GM20431 (cell line): Measurements from ENCODE around the gene MCOLN3.
"Not testable (repeated sequence)": the region's sequence is repeated elsewhere in the genome, so short reads cannot be mapped to it uniquely, and the experiment has no call there.

Source experiments
- in situ Hi-C: fragments of 300-500 bp; cut with MseI, MboI; formaldehyde crosslinking; loops from one replicate; pipeline ENCODE4 v1.15.0; 2020; ENCODE audit warnings: low sequenced_read_pairs; ENCODE audit not compliant: unreplicated experiment

MCOLN3 gene

DNA sequence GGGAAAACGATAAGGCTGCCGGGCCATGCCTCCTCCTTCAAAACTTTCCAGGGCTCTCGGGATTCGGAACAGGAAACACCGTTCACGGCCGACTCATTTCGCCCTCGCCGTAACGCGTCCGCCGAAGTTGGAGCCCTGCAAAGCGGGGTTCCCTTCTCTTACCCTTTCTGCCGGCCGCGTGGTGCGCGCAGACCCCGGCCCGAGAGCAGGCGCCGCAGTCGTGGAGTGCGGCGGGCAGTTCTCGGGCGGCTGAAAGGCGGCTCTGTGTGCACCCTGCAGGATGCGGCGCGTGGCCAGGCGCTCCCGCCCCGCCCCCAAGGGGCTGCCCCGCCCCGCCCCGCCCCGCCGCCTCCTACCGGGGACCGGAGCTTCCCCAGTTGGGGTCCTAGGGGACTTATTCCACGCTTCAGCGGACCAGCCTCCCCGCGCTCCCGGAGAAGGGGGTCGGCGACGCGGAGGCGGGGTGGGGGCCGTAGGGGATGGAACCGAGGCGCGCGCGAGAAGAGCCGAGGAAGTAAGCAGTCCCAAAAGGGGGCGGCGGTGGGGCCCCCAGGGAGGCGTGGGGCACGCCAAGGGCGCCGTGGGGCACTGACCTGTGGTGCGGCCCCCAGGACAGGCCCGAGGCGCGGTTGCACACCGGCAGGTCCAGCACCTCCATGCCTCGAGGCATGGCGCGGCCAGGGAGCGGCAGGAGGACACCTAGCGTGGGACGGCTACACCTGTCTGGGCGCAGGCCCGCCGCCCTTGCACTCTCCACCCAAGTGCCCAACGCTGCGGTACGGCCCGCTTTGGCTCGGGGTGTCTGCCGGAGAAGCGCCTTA is 51.2 kb downstream of the MCOLN3 start, which contains the start of gene MCOLN2:
MCOLN2 (minus strand) TSS at position 268 of the 821 bp plus-strand sequence; CDS start at position 27, 241 bp downstream.
- in situ Hi-C loops: no loop called here

GRCh38 chr1:84995484-84996334 is 52.6 kb downstream of the MCOLN3 start:
- in situ Hi-C loops: no loop called here

- in situ Hi-C loops: no loop called here
Observed at GRCh38 chr1:84991097-84991920, 57.0 kb downstream of the MCOLN3 start.

- in situ Hi-C loops: no loop called here
Observed at GRCh38 chr1:84988588-84988987, 59.7 kb downstream of the MCOLN3 start.

DNA sequence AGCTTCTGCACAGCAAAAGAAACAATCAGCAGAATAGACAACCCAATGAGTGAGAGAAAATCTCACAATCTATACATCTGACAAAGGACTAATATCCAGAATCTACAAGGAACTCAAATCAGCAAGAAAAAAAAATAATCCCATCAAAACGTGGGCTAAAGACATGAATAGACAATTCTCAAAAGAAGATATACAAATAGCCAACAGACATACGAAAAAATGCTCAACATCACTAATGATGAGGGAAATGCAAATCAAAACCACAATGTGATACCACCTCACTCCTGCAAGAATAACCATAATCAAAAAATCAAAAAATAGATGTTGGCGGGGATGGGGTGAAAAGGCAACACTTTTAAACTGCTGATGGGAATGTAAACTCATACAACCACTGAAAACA is 61.7 kb downstream of the MCOLN3 start:
- in situ Hi-C loops: not testable (repeated sequence)

DNA sequence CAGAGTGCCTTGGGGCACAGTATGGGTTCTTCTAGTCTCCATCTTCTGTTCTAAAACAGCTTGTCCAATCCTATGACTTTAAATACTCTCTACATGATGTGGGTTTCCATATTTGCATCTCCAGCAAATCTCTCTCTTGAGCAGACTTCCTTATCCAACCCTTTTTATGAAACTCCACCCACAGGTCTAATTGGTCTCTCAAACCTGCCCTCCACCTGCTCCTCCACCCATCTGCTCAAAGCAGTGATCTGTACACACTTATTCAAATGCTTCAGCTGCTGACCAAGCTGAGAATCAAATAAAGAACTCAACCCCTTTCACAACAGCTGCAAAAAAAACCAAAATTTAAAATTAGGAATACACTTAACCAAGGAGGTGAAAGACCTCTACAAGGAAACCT is 62.9 kb downstream of the MCOLN3 start:
- in situ Hi-C loops: no loop called here

- in situ Hi-C loops: no loop called here
Observed at GRCh38 chr1:84982395-84982794, 65.9 kb downstream of the MCOLN3 start.

GRCh38 chr1:84975035-84975434 is 73.3 kb downstream of the MCOLN3 start:
- in situ Hi-C loops: no loop called here

DNA sequence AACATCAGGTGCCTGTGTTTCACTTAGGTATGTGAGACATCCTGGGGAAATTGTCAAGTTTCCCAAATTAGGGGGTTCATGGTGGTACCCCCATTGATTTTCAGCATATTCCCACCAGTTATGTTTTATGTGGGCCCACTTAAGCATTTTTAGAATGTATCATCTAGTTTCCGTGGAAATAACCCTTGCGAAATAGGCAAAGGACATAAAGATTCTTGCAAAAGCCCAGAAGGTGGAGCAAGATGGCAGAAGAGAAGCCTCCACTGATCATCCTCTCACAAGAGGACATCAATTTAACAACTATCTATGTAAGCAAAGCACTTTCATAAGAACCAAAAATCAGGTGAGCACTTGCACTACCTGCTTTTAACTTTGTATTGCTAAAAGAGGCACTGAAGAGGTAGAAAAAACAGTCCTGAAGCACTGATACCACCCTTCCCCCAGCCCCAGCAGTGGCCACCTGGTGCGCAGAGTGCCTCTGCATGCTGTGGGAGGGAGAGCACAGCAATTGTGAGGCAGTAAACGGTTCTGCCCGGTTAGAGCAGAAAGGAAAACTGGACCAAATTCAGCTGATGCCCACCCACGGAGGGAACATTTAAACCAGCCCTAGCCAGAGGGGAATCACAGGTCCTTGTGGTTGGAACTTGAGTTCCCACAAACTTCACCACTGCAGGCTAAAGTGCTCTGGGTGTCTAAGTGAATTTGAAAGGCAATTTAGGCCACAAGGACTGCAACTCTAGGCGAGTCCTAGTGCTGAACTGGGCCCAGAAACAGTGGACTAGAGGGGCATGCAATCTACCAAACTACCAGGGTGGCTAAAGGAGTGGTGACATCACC is 74.6 kb downstream of the MCOLN3 start:
- in situ Hi-C loops: no loop called here

DNA sequence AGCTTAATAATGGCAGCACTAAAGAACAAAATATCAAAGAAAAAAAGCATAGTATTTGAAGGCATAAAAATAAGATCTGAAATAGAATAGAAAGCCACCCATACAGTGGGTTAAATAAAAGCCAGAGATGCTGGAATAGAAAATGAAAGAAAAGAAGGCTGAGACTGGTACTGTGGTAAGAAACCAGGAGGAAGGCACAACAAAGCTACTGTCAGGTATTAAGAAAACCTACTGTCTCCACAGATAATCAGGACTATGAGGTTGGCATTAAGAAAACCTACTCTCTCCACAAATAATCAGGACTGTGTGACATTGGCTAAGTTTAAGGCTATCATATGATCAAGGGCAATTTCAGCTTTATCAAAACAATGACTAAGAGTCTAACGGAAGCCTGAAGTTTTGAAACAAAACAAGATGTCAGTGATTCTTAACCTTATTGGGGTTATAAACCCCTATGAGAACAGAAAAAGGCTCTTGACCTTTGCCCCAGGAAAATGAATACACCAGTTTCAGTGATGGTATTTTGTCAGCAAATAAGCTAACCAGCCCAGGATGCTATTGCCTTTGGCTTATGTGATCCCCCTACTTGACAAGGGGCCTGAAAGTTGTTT is 75.8 kb downstream of the MCOLN3 start:
- in situ Hi-C loops: no loop called here

- in situ Hi-C loops: no loop called here
Observed at GRCh38 chr1:84971957-84972356, 76.3 kb downstream of the MCOLN3 start.

DNA sequence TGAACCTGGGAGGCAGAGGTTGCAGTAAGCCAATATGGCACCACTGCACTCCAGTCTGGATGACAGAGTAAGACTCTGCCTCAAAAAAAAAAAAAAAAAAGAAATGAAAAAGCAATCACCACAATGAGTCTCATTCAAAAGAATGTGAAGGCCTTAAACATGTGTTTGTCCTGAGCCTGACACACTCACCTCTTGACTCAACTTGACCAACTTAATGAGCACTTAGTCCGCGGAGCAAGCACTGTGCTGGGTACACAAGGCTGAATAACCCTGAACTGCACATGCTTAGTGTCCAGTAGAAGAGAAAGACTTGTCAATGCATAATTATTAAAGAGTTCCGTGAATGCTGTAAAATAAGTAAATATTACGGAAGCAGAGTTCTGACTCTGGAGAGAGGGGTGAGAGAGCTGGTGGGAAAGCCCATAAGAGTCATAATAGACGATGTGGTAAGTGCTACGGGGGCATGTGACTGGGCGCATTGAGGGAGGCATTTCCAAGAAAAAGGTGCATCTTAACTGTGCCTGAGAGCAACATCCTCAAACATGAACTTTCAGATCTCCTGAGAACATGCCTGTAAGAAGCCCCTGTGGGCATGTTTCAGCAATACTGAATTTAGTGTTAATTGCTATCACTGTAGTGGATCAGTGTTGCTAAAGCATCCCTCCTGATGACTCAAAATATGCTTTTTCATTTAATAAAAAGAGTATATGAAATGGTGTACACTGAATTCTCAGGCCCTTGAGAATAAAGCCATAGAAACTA is 78.6 kb downstream of the MCOLN3 start:
- in situ Hi-C loops: no loop called here

DNA sequence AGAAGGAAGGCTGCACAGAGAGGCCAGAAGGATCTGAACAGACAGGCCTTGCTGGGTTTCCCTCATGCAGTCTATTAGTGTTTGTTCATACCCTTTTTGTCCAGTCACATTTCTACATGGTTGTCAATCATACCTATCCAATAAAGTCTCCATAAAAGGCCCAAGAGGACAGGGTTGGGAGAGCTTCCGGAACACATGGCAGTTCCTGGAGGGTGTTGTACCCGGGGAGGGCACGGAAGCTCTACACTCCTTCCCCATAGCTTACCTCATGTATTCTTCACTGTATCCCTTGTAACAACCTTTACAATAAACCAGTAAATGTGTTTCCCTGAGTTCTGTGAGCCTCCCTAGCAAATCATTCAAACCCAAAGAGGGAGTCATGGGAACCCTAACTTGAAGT is 79.4 kb downstream of the MCOLN3 start:
- in situ Hi-C loops: no loop called here

DNA sequence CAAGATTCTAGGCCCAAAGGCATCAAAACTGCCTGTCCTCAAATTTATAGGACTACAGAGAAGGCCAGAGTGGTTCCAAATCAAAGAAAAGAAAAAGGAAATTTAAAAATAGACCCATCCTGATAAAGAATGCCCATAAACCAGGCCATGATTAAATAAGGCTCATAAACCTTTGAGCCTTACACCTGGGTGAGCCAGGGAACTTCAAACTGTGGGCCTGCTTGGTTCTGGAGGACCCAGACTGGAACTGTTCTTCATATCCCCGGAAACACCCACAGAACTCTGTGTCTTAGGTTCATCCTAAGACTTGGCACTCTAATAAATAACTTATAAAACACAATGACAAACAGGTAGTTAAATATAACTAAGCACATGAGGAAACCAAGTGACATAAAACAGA is 80.2 kb downstream of the MCOLN3 start:
- in situ Hi-C loops: no loop called here
